Liver (tissue), 9 donors: ENCODE results near the gene TNIP3. TPM values are rescaled to one million over a fixed set of nuclear protein-coding genes. Genes with fewer than 3 reads are reported as not detected.
A peak's percentile ranks its signal among the peaks of the same experiment; 100 is the strongest.
"Not testable (repeated sequence)": the region's sequence is repeated elsewhere in the genome, so short reads cannot be mapped to it uniquely, and the experiment has no call there.

ENCODE experiments used
- DNase-seq: peaks from one replicate; pipeline ENCODE4 v3.0.0-alpha.2; 2017; ENCODE audit warnings: low spot score
- H3K27ac ChIP-seq, 2 donors: one replicate each; pipeline ENCODE4 v1.7.0; 2013; ENCODE audit warnings: inconsistent platforms in 2 of 2, low read length in 2 of 2, control low read depth in 1 of 2, low read depth in 1 of 2, mild to moderate bottlenecking in 1 of 2
- H3K27me3 ChIP-seq, 4 donors: one replicate each; pipeline versions ENCODE4 v1.6.1 to v1.7.0; 2013; ENCODE audit warnings: low read length in 3 of 4, inconsistent platforms in 1 of 4, mild to moderate bottlenecking in 1 of 4, moderate library complexity in 1 of 4; ENCODE audit not compliant: control insufficient read depth in 4 of 4, insufficient read depth in 4 of 4
- H3K36me3 ChIP-seq, 4 donors: one replicate each; pipeline versions ENCODE4 v1.6.1 to v1.7.0; 2013; ENCODE audit warnings: low read length in 3 of 4, mild to moderate bottlenecking in 3 of 4, low read depth in 1 of 4, moderate library complexity in 1 of 4; ENCODE audit not compliant: control insufficient read depth in 4 of 4, insufficient read depth in 3 of 4
- H3K4me1 ChIP-seq, 4 donors: one replicate each; pipeline versions ENCODE4 v1.6.1 to v1.7.0; 2013; ENCODE audit warnings: low read length in 3 of 4, mild to moderate bottlenecking in 3 of 4, moderate library complexity in 1 of 4; ENCODE audit not compliant: control insufficient read depth in 4 of 4, insufficient read depth in 4 of 4
- H3K4me3 ChIP-seq, 3 donors: one replicate each; pipeline versions ENCODE4 v1.6.1 to v1.7.0; 2013; ENCODE audit warnings: low read length in 3 of 3, control low read depth in 1 of 3, low read depth in 1 of 3, mild to moderate bottlenecking in 1 of 3
- H3K9ac ChIP-seq, 2 donors: one replicate each; pipeline ENCODE4 v1.7.0; 2013; ENCODE audit warnings: low read length in 2 of 2, mild to moderate bottlenecking in 2 of 2, moderate library complexity in 2 of 2, control low read depth in 1 of 2, low read depth in 1 of 2
- H3K9me3 ChIP-seq, 4 donors: one replicate each; pipeline versions ENCODE4 v1.6.1 to v1.7.0; 2013; ENCODE audit warnings: low read length in 3 of 4; ENCODE audit not compliant: control insufficient read depth in 4 of 4
- ATF3 ChIP-seq: IDR thresholded peaks from 2 replicates; pipeline ENCODE4 v1.6.1; 2016; ENCODE audit warnings: antibody characterized with exemption
- EGR1 ChIP-seq, 2 donors: IDR thresholded peaks; 2 replicates each; pipeline ENCODE4 v1.6.1; 2016 to 2018; ENCODE audit warnings: antibody characterized with exemption in 2 of 2, low read depth in 2 of 2
- FOXA1 ChIP-seq: IDR thresholded peaks from 2 replicates; pipeline ENCODE4 v1.6.1; 2016; ENCODE audit warnings: antibody characterized with exemption
- FOXA2 ChIP-seq: IDR thresholded peaks from 2 replicates; pipeline ENCODE4 v1.6.1; 2016; ENCODE audit warnings: antibody characterized with exemption
- HNF4G ChIP-seq: IDR thresholded peaks from 2 replicates; pipeline ENCODE4 v1.6.1; 2016; ENCODE audit warnings: antibody characterized with exemption
- JUND ChIP-seq, 2 donors: IDR thresholded peaks; 2 replicates each; pipeline ENCODE4 v1.6.1; 2016; ENCODE audit warnings: antibody characterized with exemption in 2 of 2
- NR2F2 ChIP-seq: IDR thresholded peaks from 2 replicates; pipeline ENCODE4 v1.6.1; 2016; ENCODE audit warnings: antibody characterized with exemption
- RAD21 ChIP-seq, 2 donors: IDR thresholded peaks; 2 replicates each; pipeline ENCODE4 v1.6.1; 2016; ENCODE audit warnings: antibody characterized with exemption in 2 of 2, mild to moderate bottlenecking in 2 of 2
- RXRA ChIP-seq, 2 donors: IDR thresholded peaks; 2 replicates each; pipeline ENCODE4 v1.6.1; 2017 to 2018; ENCODE audit warnings: antibody characterized with exemption in 2 of 2, mild to moderate bottlenecking in 1 of 2
- SP1 ChIP-seq: IDR thresholded peaks from 2 replicates; pipeline ENCODE4 v1.6.1; 2018; ENCODE audit warnings: antibody characterized with exemption, mild to moderate bottlenecking
- TAF1 ChIP-seq: conservative IDR thresholded peaks from 2 replicates; pipeline ENCODE4 v1.6.1; 2016; ENCODE audit warnings: antibody characterized with exemption, mild to moderate bottlenecking
- WGBS: extraction: QIAGEN DNeasy Blood & Tissue Kit; methylation state at CpG from one replicate; pipeline ENCODE4 v1.1.7; 2013; 5-methylcytosine and 5-hydroxymethylcytosine counted together
- polyA plus RNA-seq, 2 donors: library from polyadenylated mRNA; stranded (reverse) in 1 of 2; unstranded in 1 of 2; fragments of 200-250 nt in 1 of 2; fragments of >200 nt in 1 of 2; fragmentation: Nextera tagmentation in 1 of 2; extraction: Ambion mirVana in 1 of 2; gene quantifications; one replicate each; pipeline versions ENCODE4 v1.2.1 to v1.2.3, GENCODE V29; 2013 to 2015
- total RNA-seq, 2 donors: library from RNA; depleted of rRNA; stranded (reverse); fragments of >200 nt; gene quantifications; one replicate each; pipeline ENCODE4 v1.2.3, GENCODE V29; 2014
- TF ChIP-seq, protein P1 (sequence below): fragments of 150-350 bp; IDR thresholded peaks from 2 replicates; pipeline ENCODE4 v1.5.1; 2017; ENCODE audit warnings: improper control_type of control experiment, low read depth, low read length; ENCODE audit not compliant: missing input control
- donor health status: healthy.
- donor health status: healthy.
- donor health status: healthy.
- donor health status: healthy.
- donor health status: healthy.

The TNIP3 gene
- total and polyA plus RNA-seq, 4 donors, result 0.02 to 0.25 TPM; not detected in 2

- Histone ChIP-seq H3K27ac (no peak overlapping the region), H3K4me3 (no peak overlapping the region), H3K4me1 (no peaks in the 10 kb centered on the region), H3K9ac (no peak overlapping the region), H3K9me3 (no peaks in the 10 kb centered on the region), H3K36me3 (no peaks in the 10 kb centered on the region), H3K27me3 (no peaks in the 10 kb centered on the region)
- 70% methylated on average over 3 of the region's 3 CpGs for WGBS
- TF ChIP-seq FOXA1 (no peak), JUND (IDR thresholded peaks at IDR 0.05) (no peak), TAF1 (no peak), NR2F2 (no peak), FOXA2 (no peak), EGR1 (IDR thresholded peaks at IDR 0.05; ENCODE audit: low read depth in 2 of 2) (no peak), RAD21 (IDR thresholded peaks at IDR 0.05) (no peak), ATF3 (no peak), RXRA (IDR thresholded peaks at IDR 0.05) (no peak), HNF4G (no peak), SP1 (no peak)
- no peak for DNase-seq
These were observed 12.2 kb upstream of the TNIP3 start for GRCh38 chr4:121176082-121176934.

DNA sequence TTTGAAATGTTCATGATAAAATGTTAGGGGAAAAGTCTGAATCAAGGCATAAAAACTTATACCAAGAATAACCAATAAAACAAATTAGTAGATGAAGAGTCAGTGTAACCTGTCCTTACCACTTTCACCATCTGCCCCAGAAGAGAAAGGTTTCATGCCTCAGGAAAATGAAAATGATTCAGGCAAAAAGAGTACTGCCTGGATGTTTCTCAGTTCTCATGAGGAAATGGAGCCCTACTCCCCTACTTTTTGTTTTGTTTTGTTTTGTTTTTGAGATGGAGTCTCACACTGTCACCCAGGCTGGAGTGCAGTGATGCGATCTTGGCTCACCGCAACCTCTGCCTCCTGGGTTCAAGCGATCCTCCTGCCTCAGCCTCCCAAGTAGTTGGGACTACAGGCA, 7.4 kb upstream of the TNIP3 start:
- not testable (repeated sequence) for H3K27me3 ChIP-seq, H3K27ac ChIP-seq, H3K9ac ChIP-seq, H3K9me3 ChIP-seq, H3K4me1 ChIP-seq, DNase-seq, H3K36me3 ChIP-seq, H3K4me3 ChIP-seq
- WGBS, result 95% methylated on average over 3 of the region's 3 CpGs

GRCh38 chr4:121168446-121169281, 4.5 kb upstream of the TNIP3 start:
- TF ChIP-seq, protein P1, sequence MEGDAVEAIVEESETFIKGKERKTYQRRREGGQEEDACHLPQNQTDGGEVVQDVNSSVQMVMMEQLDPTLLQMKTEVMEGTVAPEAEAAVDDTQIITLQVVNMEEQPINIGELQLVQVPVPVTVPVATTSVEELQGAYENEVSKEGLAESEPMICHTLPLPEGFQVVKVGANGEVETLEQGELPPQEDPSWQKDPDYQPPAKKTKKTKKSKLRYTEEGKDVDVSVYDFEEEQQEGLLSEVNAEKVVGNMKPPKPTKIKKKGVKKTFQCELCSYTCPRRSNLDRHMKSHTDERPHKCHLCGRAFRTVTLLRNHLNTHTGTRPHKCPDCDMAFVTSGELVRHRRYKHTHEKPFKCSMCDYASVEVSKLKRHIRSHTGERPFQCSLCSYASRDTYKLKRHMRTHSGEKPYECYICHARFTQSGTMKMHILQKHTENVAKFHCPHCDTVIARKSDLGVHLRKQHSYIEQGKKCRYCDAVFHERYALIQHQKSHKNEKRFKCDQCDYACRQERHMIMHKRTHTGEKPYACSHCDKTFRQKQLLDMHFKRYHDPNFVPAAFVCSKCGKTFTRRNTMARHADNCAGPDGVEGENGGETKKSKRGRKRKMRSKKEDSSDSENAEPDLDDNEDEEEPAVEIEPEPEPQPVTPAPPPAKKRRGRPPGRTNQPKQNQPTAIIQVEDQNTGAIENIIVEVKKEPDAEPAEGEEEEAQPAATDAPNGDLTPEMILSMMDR, result no peak
- TF ChIP-seq JUND (IDR thresholded peaks at IDR 0.05), result peak in 1 of 2 donors; percentile 30
- no peak for DNase-seq
- Histone ChIP-seq H3K4me1 (no peaks in the 10 kb centered on the region), H3K4me3 (no peak overlapping the region), H3K36me3 (no peaks in the 10 kb centered on the region), H3K9me3 (no peaks in the 10 kb centered on the region), H3K27me3 (no peaks in the 10 kb centered on the region), H3K27ac (no peak overlapping the region), H3K9ac (no peak overlapping the region)
- WGBS, result 76% methylated on average over 6 of the region's 6 CpGs
